ENCODE results near the gene EXOC4.

Gene EXOC4

DNA sequence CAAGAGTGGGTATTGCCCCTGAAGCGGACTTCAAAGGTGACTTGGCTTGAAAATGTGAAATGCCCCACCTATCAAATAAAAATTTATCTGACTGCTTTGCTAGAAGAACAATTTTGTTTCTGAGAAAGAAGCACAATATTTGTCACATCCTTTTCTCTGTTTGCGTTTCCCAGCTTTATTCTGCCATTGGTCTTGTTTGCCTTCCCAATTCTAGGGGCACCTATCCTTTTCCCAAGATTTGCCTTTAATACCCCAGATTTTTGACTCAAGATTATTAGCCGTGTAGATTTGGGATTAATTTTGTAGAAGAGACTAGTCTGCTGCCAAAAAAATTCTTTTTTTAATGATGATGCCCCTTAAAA is 764.0 kb downstream of the EXOC4 start:
- no peaks in the 10 kb centered on the region for H4K20me1 ChIP-seq (ENCODE audit: control insufficient read depth, insufficient read depth, low read depth, low read length)
- H3K27ac ChIP-seq (ENCODE audit: low read depth, low read length), result no peak overlapping the region
- H3K9me2 ChIP-seq (replicated peaks; ENCODE audit: control insufficient read depth, low read length), result no peaks in the 10 kb centered on the region
- no peaks in the 10 kb centered on the region for H3F3A ChIP-seq (ENCODE audit: control insufficient read depth, insufficient read depth)
- no peak overlapping the region for H3K4me3 ChIP-seq (ENCODE audit: low read length)
- no peak overlapping the region for H3K4me2 ChIP-seq (ENCODE audit: low read length)
- no peak for TF ChIP-seq EZH2phosphoT487 (IDR thresholded peaks at IDR 0.05; ENCODE audit: borderline replicate concordance, low read length)
- TF ChIP-seq, protein P1, sequence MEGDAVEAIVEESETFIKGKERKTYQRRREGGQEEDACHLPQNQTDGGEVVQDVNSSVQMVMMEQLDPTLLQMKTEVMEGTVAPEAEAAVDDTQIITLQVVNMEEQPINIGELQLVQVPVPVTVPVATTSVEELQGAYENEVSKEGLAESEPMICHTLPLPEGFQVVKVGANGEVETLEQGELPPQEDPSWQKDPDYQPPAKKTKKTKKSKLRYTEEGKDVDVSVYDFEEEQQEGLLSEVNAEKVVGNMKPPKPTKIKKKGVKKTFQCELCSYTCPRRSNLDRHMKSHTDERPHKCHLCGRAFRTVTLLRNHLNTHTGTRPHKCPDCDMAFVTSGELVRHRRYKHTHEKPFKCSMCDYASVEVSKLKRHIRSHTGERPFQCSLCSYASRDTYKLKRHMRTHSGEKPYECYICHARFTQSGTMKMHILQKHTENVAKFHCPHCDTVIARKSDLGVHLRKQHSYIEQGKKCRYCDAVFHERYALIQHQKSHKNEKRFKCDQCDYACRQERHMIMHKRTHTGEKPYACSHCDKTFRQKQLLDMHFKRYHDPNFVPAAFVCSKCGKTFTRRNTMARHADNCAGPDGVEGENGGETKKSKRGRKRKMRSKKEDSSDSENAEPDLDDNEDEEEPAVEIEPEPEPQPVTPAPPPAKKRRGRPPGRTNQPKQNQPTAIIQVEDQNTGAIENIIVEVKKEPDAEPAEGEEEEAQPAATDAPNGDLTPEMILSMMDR (IDR thresholded peaks at IDR 0.05; ENCODE audit: low read depth, low read length, poor library complexity, severe bottlenecking), result peak; percentile 12
- no peaks in the 10 kb centered on the region for H3K79me2 ChIP-seq (ENCODE audit: control insufficient read depth, low read length)
- H3K4me1 ChIP-seq (ENCODE audit: control insufficient read depth, low read length), result no peaks in the 10 kb centered on the region
- H3K36me3 ChIP-seq (ENCODE audit: control insufficient read depth, low read length), result no peaks in the 10 kb centered on the region
- no peaks in the 10 kb centered on the region for H3K9me3 ChIP-seq (ENCODE audit: control insufficient read depth, insufficient read depth, low read length)
- H3K27me3 ChIP-seq (ENCODE audit: control insufficient read depth, low read length), result no peaks in the 10 kb centered on the region

DNA sequence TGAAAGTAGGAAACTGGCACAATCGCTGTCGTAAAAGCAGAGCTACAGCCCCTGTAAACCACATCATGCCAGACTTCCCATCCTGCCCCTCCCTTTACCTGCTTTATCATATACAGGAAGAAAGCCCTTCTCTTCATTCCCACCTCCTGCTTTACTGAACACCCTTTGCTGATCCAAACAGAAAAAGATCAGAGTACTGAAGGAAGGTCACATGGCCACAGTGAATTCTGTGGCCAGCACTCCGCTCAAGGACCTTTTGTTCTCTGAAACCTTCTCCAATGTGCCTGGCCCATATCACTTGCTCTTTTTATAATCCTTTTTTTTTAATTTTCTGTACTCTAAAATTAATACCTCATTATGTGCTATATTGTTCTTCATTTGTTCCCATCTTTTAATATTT is 765.4 kb downstream of the EXOC4 start:
- no peaks in the 10 kb centered on the region for H3K4me1 ChIP-seq (ENCODE audit: control insufficient read depth, low read length)
- no peaks in the 10 kb centered on the region for H3F3A ChIP-seq (ENCODE audit: control insufficient read depth, insufficient read depth)
- H3K9me2 ChIP-seq (replicated peaks; ENCODE audit: control insufficient read depth, low read length), result no peaks in the 10 kb centered on the region
- no peaks in the 10 kb centered on the region for H3K79me2 ChIP-seq (ENCODE audit: control insufficient read depth, low read length)
- no peak overlapping the region for H3K4me2 ChIP-seq (ENCODE audit: low read length)
- no peaks in the 10 kb centered on the region for H3K9me3 ChIP-seq (ENCODE audit: control insufficient read depth, insufficient read depth, low read length)
- TF ChIP-seq, protein P1 (IDR thresholded peaks at IDR 0.05; ENCODE audit: low read depth, low read length, poor library complexity, severe bottlenecking), result no peak
- no peak for TF ChIP-seq EZH2phosphoT487 (IDR thresholded peaks at IDR 0.05; ENCODE audit: borderline replicate concordance, low read length)
- no peaks in the 10 kb centered on the region for H3K36me3 ChIP-seq (ENCODE audit: control insufficient read depth, low read length)
- H3K27ac ChIP-seq (ENCODE audit: low read depth, low read length), result no peak overlapping the region
- no peak overlapping the region for H3K4me3 ChIP-seq (ENCODE audit: low read length)
- no peaks in the 10 kb centered on the region for H4K20me1 ChIP-seq (ENCODE audit: control insufficient read depth, insufficient read depth, low read depth, low read length)
- H3K27me3 ChIP-seq (ENCODE audit: control insufficient read depth, low read length), result no peaks in the 10 kb centered on the region

DNA sequence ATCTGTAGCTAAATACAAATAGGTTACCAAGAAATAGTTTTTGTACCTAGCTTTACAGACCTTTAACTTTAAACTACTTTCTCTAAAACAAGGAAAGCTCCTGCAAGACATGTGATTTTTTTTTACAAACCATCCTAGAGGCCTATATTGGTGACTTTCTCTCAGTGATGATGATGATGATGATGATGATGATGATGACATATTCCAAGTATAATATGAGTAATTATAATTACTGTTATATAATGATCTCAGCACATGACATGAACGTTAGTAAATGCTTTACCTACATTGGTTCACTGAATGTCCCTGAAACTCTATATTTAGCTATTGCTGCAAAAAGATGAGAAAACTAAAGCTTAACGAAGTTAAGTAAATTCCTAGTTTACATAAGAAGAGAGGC is 766.4 kb downstream of the EXOC4 start:
- Histone ChIP-seq H3K79me2 (ENCODE audit: control insufficient read depth, low read length) (no peaks in the 10 kb centered on the region), H3K9me2 (replicated peaks; ENCODE audit: control insufficient read depth, low read length) (no peaks in the 10 kb centered on the region), H3K9me3 (ENCODE audit: control insufficient read depth, insufficient read depth, low read length) (no peaks in the 10 kb centered on the region), H3K4me3 (ENCODE audit: low read length) (no peak overlapping the region), H4K20me1 (ENCODE audit: control insufficient read depth, insufficient read depth, low read depth, low read length) (no peaks in the 10 kb centered on the region), H3K27me3 (ENCODE audit: control insufficient read depth, low read length) (no peaks in the 10 kb centered on the region), H3F3A (ENCODE audit: control insufficient read depth, insufficient read depth) (no peaks in the 10 kb centered on the region), H3K36me3 (ENCODE audit: control insufficient read depth, low read length) (no peaks in the 10 kb centered on the region), H3K27ac (ENCODE audit: low read depth, low read length) (no peak overlapping the region), H3K4me2 (ENCODE audit: low read length) (no peak overlapping the region), H3K4me1 (ENCODE audit: control insufficient read depth, low read length) (no peaks in the 10 kb centered on the region)
- TF ChIP-seq, protein P1 (IDR thresholded peaks at IDR 0.05; ENCODE audit: low read depth, low read length, poor library complexity, severe bottlenecking), result no peak
- TF ChIP-seq EZH2phosphoT487 (IDR thresholded peaks at IDR 0.05; ENCODE audit: borderline replicate concordance, low read length), result no peak

DNA sequence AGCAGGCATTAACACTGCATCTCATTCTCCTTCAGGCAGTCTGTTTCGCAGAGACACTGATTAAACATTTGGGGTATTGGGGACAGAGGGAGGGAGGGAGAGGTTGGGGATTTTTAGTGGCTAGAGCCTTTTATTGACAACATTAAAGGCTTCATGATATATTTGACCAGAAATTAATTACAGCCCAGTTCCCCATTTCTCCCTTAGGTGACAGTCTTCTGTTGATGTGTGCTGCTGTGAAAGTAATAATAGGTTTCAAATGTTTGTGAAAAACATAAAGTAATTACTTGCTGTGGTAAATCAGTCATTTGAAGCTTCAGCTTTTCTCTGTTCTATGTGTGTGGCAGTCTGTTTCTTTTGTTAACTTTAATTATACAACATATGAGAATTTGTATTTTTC is 769.0 kb downstream of the EXOC4 start:
- Histone ChIP-seq H3K27me3 (ENCODE audit: control insufficient read depth, low read length) (no peaks in the 10 kb centered on the region), H3K9me2 (replicated peaks; ENCODE audit: control insufficient read depth, low read length) (no peaks in the 10 kb centered on the region), H3K27ac (ENCODE audit: low read depth, low read length) (no peak overlapping the region), H3K36me3 (ENCODE audit: control insufficient read depth, low read length) (no peaks in the 10 kb centered on the region), H4K20me1 (ENCODE audit: control insufficient read depth, insufficient read depth, low read depth, low read length) (no peaks in the 10 kb centered on the region), H3K9me3 (ENCODE audit: control insufficient read depth, insufficient read depth, low read length) (no peaks in the 10 kb centered on the region), H3K4me2 (ENCODE audit: low read length) (no peak overlapping the region), H3K79me2 (ENCODE audit: control insufficient read depth, low read length) (no peaks in the 10 kb centered on the region), H3K4me1 (ENCODE audit: control insufficient read depth, low read length) (no peaks in the 10 kb centered on the region), H3K4me3 (ENCODE audit: low read length) (no peak overlapping the region), H3F3A (ENCODE audit: control insufficient read depth, insufficient read depth) (no peaks in the 10 kb centered on the region)
- TF ChIP-seq, protein P1 (IDR thresholded peaks at IDR 0.05; ENCODE audit: low read depth, low read length, poor library complexity, severe bottlenecking), result no peak
- no peak for TF ChIP-seq EZH2phosphoT487 (IDR thresholded peaks at IDR 0.05; ENCODE audit: borderline replicate concordance, low read length)

All from DOHH2 (cell line).